ENCODE data around the gene AGFG2.

Gene AGFG2

DNA sequence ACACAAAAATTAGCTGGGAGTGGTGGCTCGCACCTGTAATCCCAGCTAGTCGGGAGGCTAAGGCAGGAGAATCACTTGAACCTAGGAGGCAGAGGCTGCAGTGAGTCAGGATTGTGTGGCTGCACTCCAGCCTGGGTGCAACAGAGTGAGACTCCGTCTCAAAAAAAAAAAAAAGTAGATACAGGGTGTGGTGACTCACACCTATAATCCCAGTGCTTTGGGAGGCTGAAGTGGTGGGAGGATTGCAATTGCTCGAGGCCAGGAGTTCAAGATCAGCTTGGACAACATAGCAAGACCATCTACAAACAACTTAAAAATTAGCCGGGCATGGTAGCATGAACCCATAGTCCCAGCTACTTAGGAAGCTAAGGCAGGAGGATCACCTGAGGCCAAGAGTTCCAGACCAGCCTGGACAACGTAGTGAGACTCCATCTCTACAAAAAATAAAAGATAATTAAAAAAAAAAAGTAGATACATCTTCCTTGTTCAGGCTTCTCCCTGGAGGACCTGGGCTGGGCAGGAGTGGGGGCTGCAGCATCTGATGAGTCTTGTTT lies 75.4 kb downstream of the AGFG2 start:
- DNase-seq, result no peak
